ENCODE data around the gene GPA33. TPM values are rescaled to one million over a fixed set of nuclear protein-coding genes. Genes with fewer than 3 reads are reported as not detected.

The GPA33 gene
- total RNA-seq, 1 experiment from 2014 or later: not detected

Small RNAs within 50 kb of the gene (small RNA-seq; reads per million reads assigned to genes)
- 0.12 to 0.59 reads per million in 2 experiments for gene RNA5SP65

Other genes starting within 250 kb of the GPA33 start
- gene TADA1, start 214.1 kb downstream of the GPA33 start, total RNA-seq (2014; rRNA removed; shearing (Covaris generic)): 26.2 and 27.0 TPM in 2 replicates
- gene ILDR2, start 114.8 kb downstream of the GPA33 start, total RNA-seq (2014; rRNA removed; shearing (Covaris generic)): 0.22 and 0.38 TPM in 2 replicates
- gene MAEL, start 101.1 kb downstream of the GPA33 start, total RNA-seq (2014; rRNA removed; shearing (Covaris generic)): not detected in 2 replicates
- not detected in 2 replicates for gene STYXL2, start 3.7 kb upstream of the GPA33 start, total RNA-seq (2014; rRNA removed; shearing (Covaris generic))
- gene POU2F1, start 130.5 kb upstream of the GPA33 start, total RNA-seq (2014; rRNA removed; shearing (Covaris generic)): 11.5 and 12.3 TPM in 2 replicates

Data from NCI-H460 (cell line).